ENCODE data around the gene OSBPL10. TPM values are rescaled to one million over a fixed set of nuclear protein-coding genes. Genes with fewer than 3 reads are reported as not detected.

Gene OSBPL10
- total and polyA plus RNA-seq, 4 experiments from 2014 or later = 0.95 TPM; not detected in 3

DNA sequence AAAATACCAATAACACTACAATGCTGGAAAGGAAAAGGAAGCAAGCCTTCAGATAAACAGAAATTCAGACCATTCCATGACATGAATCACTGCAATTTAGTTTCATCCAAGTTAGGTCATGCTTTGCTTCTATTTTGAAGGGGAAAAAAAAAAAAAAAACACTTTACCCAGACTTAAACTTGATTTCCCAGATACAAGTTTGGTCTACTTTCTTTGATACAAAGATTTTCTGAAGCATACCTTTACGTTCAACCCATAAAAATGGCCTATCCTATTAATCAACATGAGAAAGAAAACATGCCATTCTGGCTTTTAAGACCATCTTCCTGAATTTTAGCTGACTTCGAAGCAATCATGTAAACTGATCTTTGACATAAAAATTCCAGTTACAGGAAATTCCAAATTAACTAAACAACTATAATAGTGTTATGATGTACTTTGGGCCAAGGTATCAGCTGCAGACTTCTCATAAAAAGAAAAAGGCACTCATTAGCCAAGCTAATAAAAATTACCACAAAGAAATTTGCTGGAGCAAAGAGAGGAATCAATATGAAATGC, 12.6 kb downstream of the OSBPL10 start:
- H3K27me3 Mint-ChIP-seq = peaks cover 11 to 13% of the 10 kb centered on the region in 2 donors
- no peaks in the 10 kb centered on the region for H3K27me3 ChIP-seq (ENCODE audit: insufficient read depth, low read length)
- POLR2A ChIA-PET (ENCODE audit: partially characterized antibody) = no interaction called here
- no peaks in the 10 kb centered on the region for H3K36me3 Mint-ChIP-seq
- no peaks in the 10 kb centered on the region for H3K9me3 ChIP-seq (ENCODE audit: control insufficient read depth in 1 of 2, low read length in 2 of 2)
- DNase-seq = no peak
- CTCF ChIA-PET (ENCODE audit: partially characterized antibody) = no interaction called here
- no peaks in the 10 kb centered on the region for H3K36me3 ChIP-seq (ENCODE audit: insufficient read depth, low read length)
- H3K27ac Mint-ChIP-seq = no peak overlapping the region
- no peaks in the 10 kb centered on the region for H3K4me1 ChIP-seq (ENCODE audit: insufficient read depth, low read length)
- H3K4me1 Mint-ChIP-seq = no peaks in the 10 kb centered on the region
- no peak overlapping the region for H3K27ac ChIP-seq (ENCODE audit: low read depth, low read length)
- intact Hi-C loops (cut with micrococcal nuclease) = no loop called here
- no peak overlapping the region for H3K4me3 ChIP-seq (ENCODE audit: low read length in 2 of 2)
- H3K9me3 Mint-ChIP-seq = no peaks in the 10 kb centered on the region
- H3K4me3 Mint-ChIP-seq = no peak overlapping the region

GRCh38 chr3:31967592-31967991, 13.5 kb downstream of the OSBPL10 start:
- Histone ChIP-seq H3K4me3 (ENCODE audit: low read length in 2 of 2) (no peak overlapping the region), H3K4me1 (ENCODE audit: insufficient read depth, low read length) (no peaks in the 10 kb centered on the region), H3K9me3 (ENCODE audit: control insufficient read depth in 1 of 2, low read length in 2 of 2) (no peaks in the 10 kb centered on the region), H3K36me3 (ENCODE audit: insufficient read depth, low read length) (no peaks in the 10 kb centered on the region), H3K27ac (ENCODE audit: low read depth, low read length) (no peak overlapping the region), H3K27me3 (ENCODE audit: insufficient read depth, low read length) (no peaks in the 10 kb centered on the region)
- Mint-ChIP-seq H3K9me3 (no peaks in the 10 kb centered on the region), H3K36me3 (no peaks in the 10 kb centered on the region), H3K4me3 (no peak overlapping the region), H3K27me3 (peaks cover 8 to 11% of the 10 kb centered on the region in 2 donors), H3K4me1 (peaks cover 0 to 1% (median 0%) of the 10 kb centered on the region in 4 donors), H3K27ac (no peak overlapping the region)
- ChIA-PET CTCF (ENCODE audit: partially characterized antibody) (no interaction called here), POLR2A (ENCODE audit: partially characterized antibody) (no interaction called here)
- intact Hi-C loops (cut with micrococcal nuclease) = no loop called here
- no peak for DNase-seq

DNA sequence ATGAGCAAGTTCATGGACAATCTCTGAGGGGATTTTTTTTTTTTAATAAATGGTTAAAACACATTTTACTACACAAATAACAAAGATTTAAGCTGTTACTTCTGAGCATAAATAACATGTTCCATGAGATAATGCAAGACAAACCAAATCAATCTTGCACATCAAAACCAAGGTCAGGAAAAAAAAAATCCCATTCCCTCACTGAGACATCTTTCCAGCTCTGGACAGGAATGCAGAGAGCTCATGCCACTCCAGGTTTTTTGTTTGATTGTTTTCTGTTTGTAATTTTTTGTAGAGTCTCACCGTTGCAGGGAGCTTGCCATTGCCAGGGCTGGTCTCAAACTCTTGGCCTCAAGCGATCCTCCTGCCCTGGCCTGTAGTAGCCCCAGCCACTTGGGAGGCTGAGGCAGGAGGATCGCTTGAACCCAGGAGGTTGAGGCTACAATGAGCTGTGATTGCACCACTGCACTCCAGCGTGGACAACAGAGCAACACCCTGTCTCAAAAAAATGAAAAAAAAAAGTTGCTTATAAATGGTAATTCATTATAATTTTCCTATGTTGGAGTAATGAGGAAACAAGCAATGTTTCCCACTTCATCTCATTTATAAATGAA, 14.0 kb downstream of the OSBPL10 start:
- intact Hi-C loops (cut with micrococcal nuclease) = no loop called here
- no peak overlapping the region for H3K4me3 Mint-ChIP-seq
- no peaks in the 10 kb centered on the region for H3K9me3 Mint-ChIP-seq
- H3K4me1 ChIP-seq (ENCODE audit: insufficient read depth, low read length) = no peaks in the 10 kb centered on the region
- H3K36me3 ChIP-seq (ENCODE audit: insufficient read depth, low read length) = no peaks in the 10 kb centered on the region
- H3K27me3 Mint-ChIP-seq = peaks cover 5 to 11% of the 10 kb centered on the region in 2 donors
- no peak overlapping the region for H3K27ac Mint-ChIP-seq
- POLR2A ChIA-PET (ENCODE audit: partially characterized antibody) = no interaction called here
- CTCF ChIA-PET (ENCODE audit: partially characterized antibody) = interaction anchor here (1.1 kb wide), 1 partner anchor 9 kb away, joined by 3 read pairs; no protein-coding TSS in a partner anchor
- H3K4me3 ChIP-seq (ENCODE audit: low read length in 2 of 2) = no peak overlapping the region
- no peaks in the 10 kb centered on the region for H3K9me3 ChIP-seq (ENCODE audit: control insufficient read depth in 1 of 2, low read length in 2 of 2)
- no peaks in the 10 kb centered on the region for H3K27me3 ChIP-seq (ENCODE audit: insufficient read depth, low read length)
- no peak for DNase-seq
- no peak overlapping the region for H3K27ac ChIP-seq (ENCODE audit: low read depth, low read length)
- no peaks in the 10 kb centered on the region for H3K36me3 Mint-ChIP-seq
- H3K4me1 Mint-ChIP-seq = peaks cover 0 to 1% (median 0%) of the 10 kb centered on the region in 4 donors

GRCh38 chr3:31962801-31963205, 18.3 kb downstream of the OSBPL10 start:
- intact Hi-C loops (cut with micrococcal nuclease) = no loop called here
- Mint-ChIP-seq H3K4me1 (peaks cover 0 to 1% (median 0%) of the 10 kb centered on the region in 4 donors), H3K27me3 (peaks cover 4 to 5% of the 10 kb centered on the region in 2 donors), H3K27ac (no peak overlapping the region), H3K36me3 (no peaks in the 10 kb centered on the region), H3K9me3 (no peaks in the 10 kb centered on the region), H3K4me3 (no peak overlapping the region)
- Histone ChIP-seq H3K27me3 (ENCODE audit: insufficient read depth, low read length) (no peaks in the 10 kb centered on the region), H3K4me3 (ENCODE audit: low read length in 2 of 2) (no peak overlapping the region), H3K4me1 (ENCODE audit: insufficient read depth, low read length) (no peaks in the 10 kb centered on the region), H3K27ac (ENCODE audit: low read depth, low read length) (no peak overlapping the region), H3K36me3 (ENCODE audit: insufficient read depth, low read length) (no peaks in the 10 kb centered on the region), H3K9me3 (ENCODE audit: control insufficient read depth in 1 of 2, low read length in 2 of 2) (no peaks in the 10 kb centered on the region)
- POLR2A ChIA-PET (ENCODE audit: partially characterized antibody) = no interaction called here
- no peak for DNase-seq
- CTCF ChIA-PET (ENCODE audit: partially characterized antibody) = no interaction called here

DNA sequence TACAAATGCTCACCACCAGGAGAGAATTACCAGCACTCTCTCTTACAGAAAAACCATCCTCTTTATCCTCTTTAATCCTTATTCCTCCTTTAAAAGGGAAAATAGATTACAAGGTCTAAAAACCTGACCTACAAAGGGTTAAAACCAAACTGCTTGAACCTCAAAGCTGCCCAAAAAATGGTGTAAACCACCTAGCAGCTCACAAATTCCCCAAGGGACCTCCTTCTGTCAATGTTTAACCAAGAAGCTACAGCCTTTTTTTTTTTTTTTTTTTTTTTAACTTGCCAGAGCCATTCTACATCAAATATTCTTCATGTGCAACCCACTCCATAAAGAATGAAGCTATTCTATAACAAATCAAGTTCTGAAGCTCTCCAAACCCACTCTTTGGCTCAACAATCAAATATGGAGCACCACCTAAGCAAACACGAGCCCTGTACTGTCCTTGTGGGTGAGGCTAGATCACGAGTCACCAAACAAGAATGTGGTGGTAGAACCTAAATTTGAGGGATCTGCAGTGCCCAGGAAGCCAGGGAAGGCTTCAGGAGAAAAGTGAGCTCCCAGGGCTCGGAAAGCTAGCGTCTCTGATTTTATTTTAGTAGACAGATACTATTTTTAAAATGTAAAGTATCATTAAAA, 20.1 kb downstream of the OSBPL10 start:
- Histone ChIP-seq H3K9me3 (ENCODE audit: control insufficient read depth in 1 of 2, low read length in 2 of 2) (no peaks in the 10 kb centered on the region), H3K27ac (ENCODE audit: low read depth, low read length) (no peak overlapping the region), H3K27me3 (ENCODE audit: insufficient read depth, low read length) (no peaks in the 10 kb centered on the region), H3K36me3 (ENCODE audit: insufficient read depth, low read length) (no peaks in the 10 kb centered on the region), H3K4me3 (ENCODE audit: low read length in 2 of 2) (no peak overlapping the region), H3K4me1 (ENCODE audit: insufficient read depth, low read length) (no peaks in the 10 kb centered on the region)
- POLR2A ChIA-PET (ENCODE audit: partially characterized antibody) = no interaction called here
- Mint-ChIP-seq H3K36me3 (no peaks in the 10 kb centered on the region), H3K4me1 (peaks cover 0 to 1% (median 0%) of the 10 kb centered on the region in 4 donors), H3K27ac (no peak overlapping the region), H3K27me3 (peaks cover 4 to 5% of the 10 kb centered on the region in 2 donors), H3K4me3 (no peak overlapping the region), H3K9me3 (peaks cover 0 to 2% (median under 1%) of the 10 kb centered on the region in 8 donors)
- CTCF ChIA-PET (ENCODE audit: partially characterized antibody) = interaction anchor here (0.7 kb wide), 1 partner anchor 68 kb away, joined by 3 read pairs; no protein-coding TSS in a partner anchor
- intact Hi-C loops (cut with micrococcal nuclease) = no loop called here
- no peak for DNase-seq

- Mint-ChIP-seq H3K27me3 (peaks cover 4 to 5% of the 10 kb centered on the region in 2 donors), H3K4me3 (no peak overlapping the region), H3K4me1 (peaks cover 0 to 1% (median 0%) of the 10 kb centered on the region in 4 donors), H3K9me3 (peaks cover 0 to 8% (median 6%) of the 10 kb centered on the region in 8 donors), H3K27ac (no peak overlapping the region), H3K36me3 (no peaks in the 10 kb centered on the region)
- ChIA-PET CTCF (ENCODE audit: partially characterized antibody) (no interaction called here), POLR2A (ENCODE audit: partially characterized antibody) (no interaction called here)
- DNase-seq = no peak
- Histone ChIP-seq H3K9me3 (ENCODE audit: control insufficient read depth in 1 of 2, low read length in 2 of 2) (no peaks in the 10 kb centered on the region), H3K4me3 (ENCODE audit: low read length in 2 of 2) (no peak overlapping the region), H3K36me3 (ENCODE audit: insufficient read depth, low read length) (no peaks in the 10 kb centered on the region), H3K4me1 (ENCODE audit: insufficient read depth, low read length) (no peaks in the 10 kb centered on the region), H3K27me3 (ENCODE audit: insufficient read depth, low read length) (no peaks in the 10 kb centered on the region), H3K27ac (ENCODE audit: low read depth, low read length) (no peak overlapping the region)
- intact Hi-C loops (cut with micrococcal nuclease) = no loop called here
Observed at GRCh38 chr3:31959951-31960792, 20.9 kb downstream of the OSBPL10 start.

DNA sequence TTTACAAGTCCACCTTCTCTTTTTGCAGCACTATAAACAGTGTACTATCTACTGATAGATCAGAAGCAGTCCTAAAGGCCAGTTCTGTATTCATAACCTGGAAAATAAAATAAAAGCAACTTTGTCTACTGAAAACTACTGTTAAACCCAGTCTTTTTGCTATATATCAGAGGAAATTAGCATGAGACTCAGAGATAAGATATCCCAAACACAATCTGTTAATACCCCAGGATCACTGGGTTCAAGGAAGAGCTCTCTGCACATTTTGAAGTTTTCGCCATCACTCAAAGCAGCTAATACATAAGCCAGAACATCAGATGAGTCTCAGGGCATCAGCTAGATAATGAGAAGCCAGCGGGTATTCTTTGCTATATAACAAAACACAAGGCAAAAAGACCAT, 21.8 kb downstream of the OSBPL10 start:
- Histone ChIP-seq H3K36me3 (ENCODE audit: insufficient read depth, low read length) (no peaks in the 10 kb centered on the region), H3K9me3 (ENCODE audit: control insufficient read depth in 1 of 2, low read length in 2 of 2) (no peaks in the 10 kb centered on the region), H3K27me3 (ENCODE audit: insufficient read depth, low read length) (no peaks in the 10 kb centered on the region), H3K4me1 (ENCODE audit: insufficient read depth, low read length) (no peaks in the 10 kb centered on the region), H3K27ac (ENCODE audit: low read depth, low read length) (no peak overlapping the region), H3K4me3 (ENCODE audit: low read length in 2 of 2) (no peak overlapping the region)
- Mint-ChIP-seq H3K27me3 (peaks cover 4 to 5% of the 10 kb centered on the region in 2 donors), H3K4me1 (peaks cover 0 to 1% (median 0%) of the 10 kb centered on the region in 4 donors), H3K36me3 (no peaks in the 10 kb centered on the region), H3K27ac (peak overlapping the region in 1 of 7 donors; percentile 62), H3K9me3 (peaks cover 0 to 17% (median 7%) of the 10 kb centered on the region in 8 donors), H3K4me3 (no peak overlapping the region)
- CTCF ChIA-PET (ENCODE audit: partially characterized antibody) = no interaction called here
- no peak for DNase-seq
- POLR2A ChIA-PET (ENCODE audit: partially characterized antibody) = no interaction called here
- intact Hi-C loops (cut with micrococcal nuclease) = no loop called here
